Fibroblast of skin of scalp (primary cell): ENCODE data around the gene TMEM271.

Experiments used
- DNase-seq: peaks from one replicate; pipeline ENCODE4 v3.0.0-alpha.2; 2013

Gene TMEM271

DNA sequence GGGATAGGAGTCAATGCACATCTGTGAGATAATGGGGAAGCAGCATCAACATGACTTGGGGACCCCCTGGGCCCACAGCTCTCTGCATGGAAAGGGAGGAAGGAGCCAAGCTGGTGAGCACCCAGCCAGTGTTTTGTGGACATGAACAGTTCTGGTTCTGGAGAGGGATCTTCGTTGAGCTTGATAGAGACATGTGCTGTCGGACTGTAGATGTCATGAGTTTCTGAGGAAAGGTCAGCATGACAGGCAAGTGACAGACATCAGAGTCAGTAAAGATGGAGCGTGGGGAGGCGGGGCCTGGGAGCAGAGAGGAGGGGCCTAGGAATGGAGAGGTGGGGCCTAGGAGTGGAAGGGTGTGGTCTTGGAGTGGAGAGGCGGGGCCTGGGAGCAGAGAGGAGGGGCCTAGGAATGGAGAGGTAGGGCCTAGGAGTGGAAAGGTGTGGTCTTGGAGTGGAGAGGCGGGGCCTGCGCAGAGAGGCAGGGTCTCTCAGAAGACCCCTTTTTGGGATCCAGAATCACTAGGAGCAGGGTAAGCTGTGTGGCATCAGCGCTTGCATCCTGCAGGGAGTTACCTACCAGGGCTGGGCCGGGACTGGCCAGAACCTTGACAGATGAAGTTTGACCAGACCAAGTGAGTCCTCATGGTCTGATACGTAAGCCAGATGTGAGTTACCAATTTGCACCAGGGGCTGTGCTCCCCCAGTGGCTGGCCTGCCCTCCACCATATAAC is 43.3 kb downstream of the TMEM271 start:
- DNase-seq = no peak

DNA sequence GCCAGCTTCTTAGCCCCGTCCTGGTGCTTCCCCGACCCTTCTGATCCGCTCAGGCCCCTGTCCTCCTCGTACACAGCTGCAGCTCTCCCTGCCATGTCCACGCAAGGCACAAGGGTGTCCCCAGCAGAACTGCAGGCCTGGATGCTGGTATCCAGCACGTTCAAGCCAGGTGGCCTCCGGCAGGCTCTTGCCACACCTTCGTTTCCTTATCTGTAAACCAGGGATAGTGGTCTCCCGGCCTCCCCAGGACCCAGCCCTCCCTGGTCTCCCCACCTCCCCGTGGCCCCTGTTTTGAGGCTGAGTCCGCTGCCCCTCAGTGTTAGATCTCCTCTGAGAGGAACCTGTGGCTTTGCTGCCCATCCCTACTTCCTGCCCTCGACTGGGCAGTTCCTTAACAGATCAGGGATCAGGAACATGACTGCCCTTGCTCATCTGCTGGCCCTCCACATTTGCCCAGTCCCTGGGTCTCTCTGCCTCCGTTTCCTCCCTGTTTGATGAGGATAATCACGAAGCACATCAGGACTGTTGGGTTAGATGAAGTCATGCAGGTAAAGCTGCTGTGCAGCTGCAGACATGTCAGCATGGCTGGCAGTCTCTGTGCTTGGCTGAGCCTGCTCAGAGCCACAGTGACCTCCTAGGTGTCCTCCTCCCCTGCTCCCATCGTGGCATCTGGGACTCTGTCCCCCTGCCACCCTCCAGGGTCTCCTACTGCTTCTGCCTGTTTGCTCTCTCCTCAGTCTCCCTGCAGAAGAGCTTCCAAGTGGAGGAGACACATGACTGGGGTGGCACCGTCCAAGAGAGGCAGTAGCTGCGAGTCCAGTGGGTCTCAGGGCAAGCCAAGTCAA is 44.2 kb downstream of the TMEM271 start:
- DNase-seq = no peak

DNA sequence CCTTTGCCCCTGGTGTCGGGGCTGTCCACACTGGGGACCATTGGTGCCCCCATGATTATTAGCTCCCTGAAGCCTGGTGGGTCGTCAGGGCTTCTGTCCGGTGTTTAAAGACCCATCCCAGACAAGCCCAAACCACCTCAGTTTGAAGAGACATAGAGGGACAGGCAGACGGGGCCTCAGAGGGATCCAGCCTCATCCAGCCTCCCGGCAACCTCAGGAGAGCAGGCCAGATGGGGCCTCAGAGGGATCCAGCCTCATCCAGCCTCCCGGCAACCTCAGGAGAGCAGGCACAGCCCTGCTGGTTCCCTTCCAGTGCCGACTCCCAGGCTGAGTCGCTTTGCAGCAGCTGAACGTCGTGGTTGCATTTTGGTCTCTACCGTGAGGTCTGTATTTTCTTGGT is 45.0 kb downstream of the TMEM271 start:
- DNase-seq = no peak

DNA sequence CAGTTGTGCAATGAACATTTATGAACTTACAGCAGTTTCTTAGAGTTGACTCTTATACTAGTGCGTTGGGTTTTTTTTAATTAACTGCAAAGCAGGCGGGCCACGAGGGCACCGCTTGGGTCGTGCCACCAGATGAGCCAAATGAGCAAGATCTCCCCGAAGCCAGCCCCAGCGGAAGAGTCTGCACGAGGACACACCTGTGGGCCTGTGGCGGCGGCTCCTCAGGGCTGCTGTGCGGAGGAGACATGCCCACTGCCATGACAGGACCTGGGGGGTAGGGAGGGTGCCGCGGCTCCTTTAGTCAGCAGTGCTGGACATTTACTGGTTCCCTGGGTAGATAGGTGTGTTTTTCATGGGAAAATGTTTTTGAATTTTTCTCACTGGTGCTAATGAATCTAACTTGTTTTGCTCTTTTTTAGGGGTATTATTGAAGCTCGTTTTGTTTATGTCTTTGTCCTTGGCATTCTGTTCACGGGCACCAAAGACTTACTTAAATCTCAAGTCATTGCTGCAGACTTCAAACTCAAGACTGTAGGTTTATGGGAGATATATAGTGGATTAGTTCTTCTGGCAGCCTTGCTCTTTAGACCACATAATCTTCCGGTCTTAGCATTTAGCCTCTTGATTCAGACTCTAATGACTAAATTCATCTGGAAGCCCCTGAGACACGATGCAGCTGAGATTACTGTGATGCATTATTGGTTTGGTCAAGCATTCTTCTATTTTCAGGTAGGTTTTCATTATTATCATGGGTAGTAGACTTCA is 45.9 kb downstream of the TMEM271 start:
- no peak for DNase-seq

DNA sequence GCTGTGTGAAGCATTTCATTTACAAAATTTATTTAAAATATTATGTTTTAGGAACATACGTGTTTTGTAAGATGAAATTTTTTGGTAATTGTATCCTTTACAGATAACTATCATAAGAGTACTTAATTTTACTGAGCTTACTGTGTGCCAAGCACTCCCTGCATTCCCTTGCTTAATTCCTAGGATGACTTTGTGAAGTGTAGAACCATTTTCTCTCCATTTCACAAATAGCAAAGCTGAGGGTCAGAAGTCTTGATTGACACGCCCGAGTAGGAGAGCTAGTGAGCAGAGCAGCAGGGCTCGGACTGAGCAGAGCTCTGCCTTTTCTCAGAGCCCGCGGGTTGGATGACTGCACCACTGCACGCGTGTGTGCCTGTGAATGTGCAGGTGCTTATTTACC is 46.5 kb downstream of the TMEM271 start:
- no peak for DNase-seq

DNA sequence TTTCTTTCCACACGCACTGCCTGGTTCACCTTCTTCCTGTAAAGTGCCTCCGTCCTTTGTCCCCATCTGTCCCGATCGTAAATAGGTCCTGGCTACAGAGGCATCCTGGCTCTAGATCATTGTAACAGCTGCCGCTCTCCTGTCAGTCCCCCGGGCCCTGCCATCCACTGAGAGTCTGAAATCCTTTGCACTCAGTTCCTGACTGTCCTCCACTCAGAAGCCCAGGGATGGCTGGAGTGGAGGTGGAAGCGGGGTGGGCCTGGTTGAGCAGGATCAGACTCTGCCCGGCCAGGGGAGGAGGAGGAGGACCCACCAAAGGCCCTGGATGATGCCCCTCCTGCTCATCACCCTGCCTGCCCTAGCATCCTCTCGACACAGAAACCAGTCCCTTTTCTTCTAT is 47.3 kb downstream of the TMEM271 start:
- DNase-seq = no peak

DNA sequence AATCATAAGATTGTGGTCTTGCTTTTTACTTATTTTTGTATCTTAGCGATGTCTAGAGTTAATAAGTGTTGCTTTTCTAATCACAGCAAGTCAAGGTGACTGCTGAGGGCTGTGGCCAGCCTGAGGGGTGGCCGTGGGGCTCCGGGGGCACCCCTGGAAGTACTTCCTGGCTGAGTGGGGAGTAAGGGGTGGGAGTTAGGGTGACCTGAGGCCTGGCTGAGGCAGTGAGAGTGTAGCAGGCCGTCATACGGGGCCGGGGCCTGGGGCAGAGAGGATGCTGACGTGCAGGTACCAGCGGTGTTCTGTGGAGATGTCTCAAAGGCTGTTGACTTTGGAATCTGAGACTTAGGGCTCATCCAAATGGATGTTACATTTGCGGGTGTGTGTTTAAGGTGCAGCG is 47.8 kb downstream of the TMEM271 start:
- DNase-seq = no peak

DNA sequence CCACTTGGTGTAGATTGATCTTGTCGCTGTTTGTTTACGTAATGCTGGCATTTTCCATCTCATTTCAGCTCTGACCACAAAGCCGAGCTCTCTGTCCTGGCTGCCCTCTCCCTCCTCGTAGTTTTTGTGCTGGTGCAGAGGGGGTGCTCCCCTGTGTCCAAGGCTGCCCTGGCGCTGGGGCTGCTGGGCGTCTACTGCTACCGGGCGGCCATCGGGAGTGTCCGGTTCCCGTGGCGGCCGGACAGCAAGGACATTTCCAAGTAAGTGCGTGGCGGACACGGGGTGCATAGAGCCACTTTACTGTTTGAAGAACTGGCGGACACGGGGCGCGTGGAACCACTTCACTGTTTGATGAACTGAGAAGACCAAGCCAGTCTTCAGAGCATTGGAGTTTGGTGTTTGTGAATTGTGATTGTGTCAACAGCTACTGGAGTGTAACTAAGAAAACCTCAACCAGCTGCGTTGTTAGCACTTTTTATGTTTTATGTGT is 49.1 kb downstream of the TMEM271 start:
- no peak for DNase-seq

DNA sequence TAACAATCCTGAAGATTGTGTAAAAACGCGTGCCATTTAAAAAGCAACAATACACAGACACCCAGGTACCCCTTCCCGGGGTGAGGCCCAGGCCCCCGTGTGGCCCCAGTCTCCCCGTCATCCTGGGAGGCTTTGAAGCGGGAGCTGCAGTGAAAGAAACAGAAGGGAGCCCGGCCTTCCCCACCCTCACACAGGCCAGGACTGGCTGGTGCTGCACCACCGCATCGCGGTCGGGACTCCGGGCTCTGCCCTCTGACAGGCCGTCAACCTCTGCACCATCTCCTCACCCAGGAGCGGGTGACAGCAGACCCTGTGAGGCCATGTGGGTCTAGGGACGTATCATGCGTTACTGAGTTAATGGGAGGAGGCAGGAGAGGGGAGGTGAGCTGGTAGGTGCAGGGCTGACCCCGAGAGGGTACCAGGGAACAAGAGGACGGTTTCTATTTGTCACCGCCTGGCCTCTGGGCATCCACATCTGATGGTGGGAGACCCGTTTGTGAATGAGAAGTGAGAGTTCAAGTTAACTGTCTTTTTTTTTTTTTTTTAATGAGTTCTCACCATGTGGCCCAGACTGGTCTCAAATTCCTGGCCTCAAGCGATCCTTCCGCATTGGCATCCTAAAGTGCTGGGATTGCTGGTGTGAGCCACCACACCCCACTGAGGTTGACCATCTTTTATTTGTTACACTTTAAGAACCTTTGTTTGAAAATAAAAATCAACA is 49.7 kb downstream of the TMEM271 start:
- no peak for DNase-seq

DNA sequence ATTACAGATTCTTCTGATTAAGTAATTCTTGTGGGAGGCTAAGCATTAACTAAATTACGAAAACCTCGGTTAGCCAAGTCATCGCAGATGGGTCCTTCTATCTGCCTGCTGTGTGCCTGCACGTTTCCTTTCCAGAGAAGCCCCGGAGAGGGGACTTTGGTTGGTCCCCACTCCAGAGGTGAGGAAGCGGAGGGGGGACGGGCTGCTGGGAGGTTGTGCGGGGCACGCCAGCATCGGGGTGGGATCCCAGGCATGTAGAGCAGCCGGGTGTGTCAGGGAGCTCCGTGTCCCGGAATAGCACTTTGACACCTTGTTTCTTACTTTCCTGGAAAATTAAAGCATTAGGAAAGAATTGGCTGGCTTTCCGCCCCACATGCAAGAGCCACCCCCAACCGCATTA is 50.4 kb downstream of the TMEM271 start:
- no peak for DNase-seq

DNA sequence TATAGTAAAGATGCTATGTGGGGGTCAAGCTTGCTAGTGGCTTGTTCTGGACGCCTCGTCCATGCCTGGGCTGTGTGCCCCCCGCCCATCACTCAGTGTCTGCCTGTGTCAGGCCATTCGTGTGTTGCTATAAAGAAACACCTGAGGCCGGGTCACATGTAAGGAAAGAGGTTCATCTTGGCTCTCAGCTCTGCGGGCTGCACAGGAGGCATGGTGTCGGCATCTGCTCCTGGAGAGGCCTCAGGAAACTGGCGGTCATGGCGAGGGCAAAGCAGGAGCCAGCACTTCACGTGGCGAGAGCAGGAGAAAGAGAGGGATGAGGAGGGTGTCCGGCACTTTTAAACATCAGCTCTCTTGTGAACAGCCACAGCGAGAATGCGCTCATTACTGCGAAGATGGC is 51.9 kb downstream of the TMEM271 start:
- DNase-seq = no peak
